GM19468 (cell line): ENCODE results near the gene LMCD1.

Experiments used
- ATAC-seq: cut with Tn5 transposase; IDR thresholded peaks from one replicate; pipeline ENCODE4 v1.9.1; 2021; ENCODE audit warnings: mild to moderate bottlenecking, moderate library complexity, moderate number of reproducible peaks; ENCODE audit not compliant: unreplicated experiment; ENCODE audit errors: extremely low read depth

Gene LMCD1

DNA sequence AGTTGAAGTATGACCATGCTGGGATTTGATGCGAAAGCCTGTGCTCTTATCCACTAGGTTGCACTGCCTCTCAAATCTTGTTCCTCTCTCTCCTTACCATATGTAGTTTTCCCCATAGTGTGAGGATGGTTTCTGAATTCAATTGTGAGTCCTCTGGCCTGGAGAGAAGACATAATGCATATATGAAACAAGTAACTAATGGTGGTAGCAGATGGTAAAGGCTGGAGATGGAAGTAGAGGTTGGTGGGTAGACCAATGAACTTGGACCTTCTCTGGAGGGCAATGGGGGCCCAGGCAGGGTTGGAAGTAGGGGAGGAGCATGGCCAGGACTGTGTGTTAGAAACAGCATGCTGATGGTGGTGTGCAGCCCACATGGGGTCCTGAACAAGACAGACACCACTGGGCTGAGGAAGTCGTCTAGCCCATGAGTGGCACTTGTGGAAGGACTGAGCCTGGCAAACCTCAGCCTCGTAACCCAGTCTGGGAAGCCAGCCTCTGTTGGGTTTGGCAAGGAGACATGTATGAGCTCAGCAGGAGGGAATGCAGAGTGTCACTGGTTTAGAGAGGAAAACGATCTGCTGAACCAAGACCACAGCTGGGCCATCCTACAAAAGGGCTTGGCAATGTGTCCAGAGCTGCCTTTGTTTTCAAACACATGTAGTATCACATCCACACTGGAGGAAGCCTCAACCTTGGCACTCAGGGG is 18.5 kb upstream of the LMCD1 start:
- ATAC-seq = no peak

- no peak for ATAC-seq
These were observed 17.0 kb upstream of the LMCD1 start for GRCh38 chr3:8484409-8485140.

DNA sequence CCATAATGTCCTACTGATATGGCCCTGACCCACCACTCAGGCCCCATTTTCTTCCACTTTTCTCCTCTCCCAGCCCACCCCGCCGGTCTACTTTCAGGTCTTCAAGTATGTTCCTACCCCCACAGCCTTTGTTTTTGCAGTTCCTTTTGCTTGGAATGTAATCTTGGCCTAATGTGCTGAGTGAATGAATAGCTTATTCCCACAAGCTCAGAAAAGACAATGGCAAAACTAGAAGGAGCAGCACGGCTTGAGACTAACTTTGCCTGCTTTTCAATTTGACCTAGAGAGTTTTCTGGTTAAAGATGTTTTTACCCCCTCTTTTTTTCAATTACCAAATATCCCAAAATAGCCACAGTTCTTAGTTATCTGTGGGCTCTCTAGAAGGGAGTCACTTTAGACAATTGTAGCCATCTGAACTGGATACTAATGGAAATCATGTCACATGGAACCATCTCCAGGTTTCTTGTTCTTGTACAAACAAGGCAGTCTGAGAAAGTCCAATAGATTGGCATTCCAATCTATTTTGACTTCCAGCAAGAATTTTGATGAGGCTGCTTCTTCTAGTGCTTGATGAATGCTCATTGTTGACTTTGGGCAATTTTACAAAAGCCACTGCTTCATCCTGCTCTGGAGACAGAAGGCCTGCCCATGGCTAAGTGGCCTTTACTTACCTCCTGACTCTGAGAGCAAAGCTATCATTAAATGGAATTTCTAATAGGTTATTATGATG is 16.3 kb upstream of the LMCD1 start:
- no peak for ATAC-seq

DNA sequence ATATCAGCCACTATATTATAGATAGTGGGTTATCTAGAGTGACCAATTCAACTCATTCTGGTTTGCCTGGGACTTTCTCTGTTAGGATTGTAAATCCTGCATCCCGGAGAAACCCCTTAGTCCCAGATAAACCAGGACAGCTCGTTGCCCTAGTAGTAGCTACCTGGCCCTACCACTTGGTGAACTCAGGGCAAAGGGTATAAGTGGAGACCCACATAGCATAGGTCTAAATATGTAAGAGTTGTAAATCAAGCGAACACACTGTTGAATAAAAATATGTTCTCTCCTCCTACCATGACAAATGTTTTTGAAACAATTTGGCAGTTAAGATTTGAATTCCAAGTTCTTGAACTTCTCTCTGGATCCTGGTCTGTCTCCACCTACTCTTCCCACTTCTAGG is 15.7 kb upstream of the LMCD1 start:
- ATAC-seq = no peak

GRCh38 chr3:8486434-8486833 is 15.2 kb upstream of the LMCD1 start:
- ATAC-seq = no peak

DNA sequence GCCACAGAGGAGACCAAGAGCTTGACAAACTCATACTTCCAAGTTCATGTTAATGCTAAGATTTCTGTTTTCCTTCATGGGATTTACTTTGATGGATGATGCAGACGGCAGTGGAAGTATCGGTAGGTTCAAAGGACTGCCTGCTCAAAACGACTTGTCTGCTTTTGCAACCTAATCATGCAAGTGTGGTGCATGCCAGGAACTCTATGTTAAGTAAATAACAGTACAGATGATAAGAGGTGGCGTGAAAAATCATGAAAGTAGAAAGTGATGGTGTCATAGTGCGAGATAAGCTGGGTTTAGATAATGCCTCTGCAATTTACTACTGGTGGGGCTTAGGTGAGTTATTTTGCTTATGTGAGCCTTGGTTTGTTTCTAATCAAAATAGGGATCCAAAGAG is 14.7 kb upstream of the LMCD1 start:
- no peak for ATAC-seq

- no peak for ATAC-seq
These were observed 13.2 kb upstream of the LMCD1 start for GRCh38 chr3:8488411-8488810.

GRCh38 chr3:8488877-8489276 is 12.7 kb upstream of the LMCD1 start:
- ATAC-seq = no peak

GRCh38 chr3:8489278-8489792 is 12.3 kb upstream of the LMCD1 start:
- ATAC-seq = no peak

- ATAC-seq = no peak
These were observed 11.5 kb upstream of the LMCD1 start for GRCh38 chr3:8490079-8490552.

DNA sequence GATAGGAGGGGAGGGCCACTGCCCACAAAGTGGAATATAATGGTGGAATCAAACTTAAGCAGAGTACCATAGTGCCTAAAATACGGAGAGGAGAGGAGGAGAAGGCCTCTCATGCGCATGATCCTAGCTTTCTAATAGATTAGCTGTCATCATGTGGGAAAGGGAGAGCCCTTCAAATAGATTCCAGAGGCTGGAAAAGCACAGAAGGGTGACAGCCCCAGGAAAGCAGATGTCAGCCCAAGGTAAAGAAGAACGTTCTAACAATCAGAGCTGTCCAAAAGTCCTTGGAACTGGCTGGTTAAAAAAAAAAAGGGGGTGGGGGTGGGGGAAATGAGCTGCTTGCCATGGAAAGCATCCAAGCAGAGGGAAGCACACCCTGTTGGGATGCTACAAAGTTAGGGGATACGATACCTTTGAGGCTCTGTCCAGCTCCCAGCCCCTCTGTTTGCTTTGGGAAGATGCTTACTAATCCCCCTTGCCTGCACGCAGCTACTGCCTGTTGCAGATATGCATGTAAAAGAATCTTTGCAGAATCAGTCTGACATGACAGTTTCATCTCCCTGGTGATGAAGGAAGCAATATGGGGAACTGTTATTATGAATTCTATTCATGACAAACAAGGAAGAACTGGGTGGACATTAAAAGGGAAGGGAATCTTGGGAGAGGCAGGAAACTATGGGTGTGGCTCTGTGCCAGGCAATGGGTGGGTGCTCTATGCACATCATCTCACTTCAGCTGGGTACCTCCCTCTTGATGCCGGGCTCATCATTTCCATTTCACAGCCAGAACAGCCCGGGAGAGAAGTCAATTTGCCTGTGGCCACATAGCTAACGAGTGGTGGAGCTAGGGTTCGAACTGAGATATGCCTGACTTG is 10.1 kb upstream of the LMCD1 start:
- ATAC-seq = no peak

GRCh38 chr3:8492744-8493511 is 8.7 kb upstream of the LMCD1 start:
- no peak for ATAC-seq

DNA sequence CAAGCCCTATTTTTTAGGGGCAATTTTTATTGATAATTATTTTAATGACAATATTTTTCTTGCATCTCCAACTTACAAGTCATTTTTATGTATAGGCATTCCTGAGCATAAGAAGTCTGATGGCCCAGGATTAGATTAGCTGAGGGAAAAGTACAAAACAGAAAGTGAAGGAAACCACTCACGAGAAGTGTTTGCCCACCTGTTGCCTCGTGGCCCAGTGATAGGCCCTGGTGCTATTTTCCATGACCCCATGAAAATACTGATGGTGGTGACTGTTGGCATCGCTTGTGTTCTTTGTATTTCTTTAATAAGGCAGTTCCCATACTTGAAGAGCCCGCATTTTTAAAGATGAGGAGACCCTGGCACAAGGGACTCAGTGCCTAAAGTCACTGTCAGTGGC is 7.9 kb upstream of the LMCD1 start:
- ATAC-seq = no peak

DNA sequence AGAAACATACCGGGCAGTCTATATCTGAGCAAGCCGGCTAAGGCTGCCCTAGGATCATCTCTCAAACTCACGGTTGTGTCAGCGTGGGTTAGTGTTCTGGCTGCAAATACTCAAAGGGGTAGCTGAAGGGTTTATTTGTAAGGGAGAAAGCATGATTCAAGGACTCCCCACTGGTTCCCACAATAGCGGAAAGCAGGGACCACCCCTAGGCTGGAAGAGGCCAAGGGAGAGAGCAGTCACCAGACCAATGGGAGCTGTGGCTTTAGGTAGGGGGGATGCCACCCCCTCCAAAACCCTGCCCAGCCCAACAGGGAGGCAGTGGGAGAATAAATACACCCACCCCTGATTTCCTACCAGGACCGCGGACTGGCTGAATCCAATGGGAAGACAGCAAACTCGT is 7.3 kb upstream of the LMCD1 start:
- ATAC-seq = no peak

GRCh38 chr3:8497582-8497981 is 4.0 kb upstream of the LMCD1 start:
- ATAC-seq = no peak

GRCh38 chr3:8499181-8499611 is 2.4 kb upstream of the LMCD1 start:
- ATAC-seq = no peak

DNA sequence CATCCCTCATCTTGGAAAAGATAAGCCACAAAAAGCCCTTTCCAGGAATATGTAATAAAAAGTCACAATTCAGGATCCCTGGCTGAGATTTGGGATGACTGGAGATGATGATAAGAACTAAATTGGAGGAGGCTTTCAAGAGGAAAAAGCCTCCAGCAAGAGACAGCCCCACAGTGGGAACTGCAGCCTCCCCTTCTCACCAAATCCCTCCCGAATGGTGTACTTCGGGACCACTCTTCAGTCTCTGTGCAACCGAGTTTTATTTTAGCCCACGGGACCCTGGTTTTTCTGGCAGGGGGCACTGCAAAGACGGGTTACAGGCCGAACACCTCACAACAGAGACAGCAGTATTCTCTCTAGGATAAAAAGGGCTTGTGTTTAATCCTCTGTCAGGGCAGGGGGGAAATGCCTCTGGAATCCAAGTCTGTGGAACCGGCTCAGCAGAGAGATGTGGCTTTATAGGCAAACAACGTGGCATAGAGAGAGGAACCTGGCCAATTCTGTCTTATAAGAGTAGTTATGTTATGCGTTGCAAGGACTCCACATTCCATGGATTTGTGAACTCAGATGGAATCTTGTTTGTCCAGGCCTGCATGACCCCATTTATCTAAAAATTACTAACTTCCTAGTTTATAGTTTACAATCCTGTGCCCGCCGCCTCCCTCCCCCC is 1.2 kb upstream of the LMCD1 start:
- ATAC-seq = no peak

- no peak for ATAC-seq
These were observed 643 bp upstream of the LMCD1 start for GRCh38 chr3:8500989-8501370.

DNA sequence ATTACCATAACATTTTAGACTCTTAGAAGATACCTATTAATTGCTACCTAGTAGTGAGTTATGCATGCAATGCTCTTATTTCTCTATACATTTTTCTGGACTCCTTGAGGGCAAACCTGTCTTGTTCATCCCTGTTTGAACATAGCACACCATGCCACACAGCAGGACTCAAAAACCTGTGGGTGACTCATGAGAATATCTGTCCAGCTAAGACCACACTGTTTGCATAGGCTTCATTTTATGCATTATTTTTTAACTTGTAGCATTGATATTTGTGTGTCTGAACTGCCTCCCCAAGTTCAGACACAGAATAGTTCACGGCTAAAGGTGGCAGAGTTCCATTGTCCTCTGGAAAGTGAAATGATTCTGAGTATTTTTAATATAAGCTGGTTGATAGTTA is 1.8 kb downstream of the LMCD1 start:
- no peak for ATAC-seq
